Measurements from ENCODE around the gene SLC8B1. TPM values are rescaled to one million over a fixed set of nuclear protein-coding genes. Genes with fewer than 3 reads are reported as not detected.
A peak's percentile ranks its signal among the peaks of the same experiment; 100 is the strongest.

The SLC8B1 gene
- total RNA-seq, 4 donors from 2014 or later = 49.5 to 112 (median 101) TPM

- H3K36me3 ChIP-seq = peaks cover 0 to 36% (median 0%) of the 10 kb centered on the region in 3 donors
- peak in 2 of 3 donors; percentile 57 to 60 for DNase-seq
- no peaks in the 10 kb centered on the region for H3K9me3 ChIP-seq
- H3K27ac ChIP-seq = no peak overlapping the region
- H3K27me3 ChIP-seq = no peaks in the 10 kb centered on the region
- TF ChIP-seq CTCF (IDR thresholded peaks at IDR 0.05) = no peak
- peaks cover 0 to 26% (median 2%) of the 10 kb centered on the region in 4 donors for H3K4me1 ChIP-seq
- H3K4me3 ChIP-seq = no peak overlapping the region
These were observed 71.4 kb downstream of the SLC8B1 start for GRCh38 chr12:113263431-113263963.

DNA sequence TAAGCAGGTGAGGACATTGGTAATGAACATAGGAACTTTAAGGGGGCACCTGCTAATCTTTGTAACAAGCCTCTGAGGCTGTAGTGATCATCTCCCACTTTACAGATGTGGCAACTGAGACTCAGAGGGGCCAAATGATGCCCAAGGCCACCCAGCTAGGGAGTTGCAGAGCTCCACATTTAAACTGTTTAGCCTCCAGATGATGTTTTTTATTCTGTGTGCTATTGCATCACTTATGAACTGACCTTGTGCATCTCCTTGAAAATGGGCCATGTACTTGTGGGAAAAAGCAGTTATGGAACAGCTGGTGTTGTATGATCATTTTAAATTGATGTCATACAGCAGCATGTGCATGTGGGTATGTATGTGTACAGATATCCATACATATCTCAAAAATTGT is 72.2 kb downstream of the SLC8B1 start:
- no peak for DNase-seq
- no peak for TF ChIP-seq POLR2A (IDR thresholded peaks at IDR 0.05)
- TF ChIP-seq CTCF (IDR thresholded peaks at IDR 0.05) = no peak
- Histone ChIP-seq H3K27ac (peak overlapping the region in 2 of 4 donors; percentile 35 to 52), H3K27me3 (no peaks in the 10 kb centered on the region), H3K4me3 (no peak overlapping the region), H3K9me3 (no peaks in the 10 kb centered on the region), H3K4me1 (peaks cover 0 to 23% (median 2%) of the 10 kb centered on the region in 4 donors), H3K36me3 (peaks cover 0 to 28% (median 0%) of the 10 kb centered on the region in 3 donors)

DNA sequence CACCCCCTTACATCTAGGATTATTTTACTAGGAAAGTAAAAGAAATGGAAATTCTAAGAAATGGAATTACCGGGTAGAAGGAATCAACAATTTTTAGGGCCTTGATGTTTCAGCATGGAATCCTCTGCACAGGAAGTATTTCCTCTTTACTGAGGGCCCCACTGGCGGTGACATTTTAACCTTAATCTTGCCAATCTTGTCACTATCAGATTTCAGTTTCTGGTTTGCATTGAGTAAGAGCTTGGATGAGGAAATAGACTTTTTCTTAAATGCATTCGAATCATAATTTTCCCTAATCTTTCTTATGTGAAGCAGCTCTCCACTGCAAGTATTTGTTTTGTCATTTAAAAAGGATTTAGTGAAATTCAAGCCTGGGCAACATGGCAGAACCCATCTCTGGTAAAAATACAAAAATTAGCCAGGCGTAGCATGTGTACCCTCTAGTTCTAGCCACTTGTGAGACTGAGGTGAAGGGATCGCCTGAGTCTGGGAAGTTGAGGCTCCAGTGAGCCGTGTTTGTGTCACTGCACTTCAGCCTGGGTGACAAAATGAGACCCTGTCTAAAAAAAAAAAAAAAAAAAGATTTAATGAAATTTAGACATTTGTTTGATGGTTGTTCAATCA is 73.0 kb downstream of the SLC8B1 start:
- DNase-seq = no peak
- no peaks in the 10 kb centered on the region for H3K27me3 ChIP-seq
- peak overlapping the region in 3 of 4 donors; percentile 0 to 52 (median 15) for H3K27ac ChIP-seq
- no peak overlapping the region for H3K4me3 ChIP-seq
- peaks cover 0 to 23% (median 2%) of the 10 kb centered on the region in 4 donors for H3K4me1 ChIP-seq
- H3K36me3 ChIP-seq = peaks cover 0 to 25% (median 0%) of the 10 kb centered on the region in 3 donors
- no peak for TF ChIP-seq CTCF (IDR thresholded peaks at IDR 0.05)
- TF ChIP-seq POLR2A (IDR thresholded peaks at IDR 0.05) = no peak
- no peaks in the 10 kb centered on the region for H3K9me3 ChIP-seq

DNA sequence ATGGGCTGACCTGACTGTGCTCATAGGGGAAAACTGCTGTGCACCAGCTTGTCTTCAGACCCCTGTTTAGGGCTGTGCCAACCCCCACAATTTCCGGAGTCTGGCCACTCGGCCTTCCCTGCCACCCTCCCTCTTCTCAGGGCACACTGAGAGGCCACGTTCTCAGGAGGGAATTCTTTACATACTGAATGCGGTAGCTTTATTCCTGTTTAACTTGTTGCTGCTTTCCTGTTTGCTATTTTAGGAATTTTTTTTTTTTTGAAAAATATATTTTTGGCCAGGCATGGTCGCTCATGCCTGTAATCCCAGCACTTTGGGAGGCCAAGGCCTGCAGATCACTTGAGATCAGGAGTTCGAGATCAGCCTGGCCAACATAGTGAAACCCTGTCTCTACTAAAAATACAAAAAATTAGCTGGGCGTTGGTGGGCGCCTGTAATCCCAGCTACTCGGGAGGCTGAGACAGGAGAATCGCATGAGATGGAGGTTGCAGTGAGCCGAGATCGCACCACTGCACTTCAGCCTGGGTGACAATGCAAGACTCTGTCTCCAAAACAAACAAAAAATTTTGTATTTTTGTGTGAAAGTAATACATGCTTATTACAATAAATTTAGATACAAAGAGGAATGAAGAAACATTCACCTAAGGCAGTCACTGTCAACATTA is 74.1 kb downstream of the SLC8B1 start:
- H3K4me1 ChIP-seq = peaks cover 0 to 23% (median 2%) of the 10 kb centered on the region in 4 donors
- peak in 1 of 3 donors; percentile 5 for DNase-seq

DNA sequence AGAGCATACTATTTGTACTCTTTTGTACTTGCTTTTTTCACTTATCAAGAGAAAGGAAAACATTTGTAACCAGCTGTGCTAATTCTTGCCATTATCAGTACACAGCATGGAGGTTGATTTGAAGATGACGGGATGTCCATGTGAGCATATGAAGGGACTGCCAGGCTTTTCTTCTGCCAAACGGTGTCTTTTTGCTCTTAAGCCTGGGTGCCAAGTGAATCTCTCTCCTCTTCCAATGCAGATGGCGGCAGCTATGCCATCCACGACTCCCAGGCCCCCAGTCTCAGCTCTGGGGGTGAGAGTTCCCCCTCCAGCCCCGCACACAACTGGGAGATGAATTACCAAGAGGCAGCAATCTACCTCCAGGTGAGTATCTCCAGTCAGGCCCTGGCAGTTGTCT is 74.8 kb downstream of the SLC8B1 start:
- DNase-seq = peak in 1 of 3 donors; percentile 46
- Histone ChIP-seq H3K36me3 (peaks cover 0 to 10% (median 0%) of the 10 kb centered on the region in 3 donors), H3K4me1 (peaks cover 0 to 23% (median 2%) of the 10 kb centered on the region in 4 donors), H3K4me3 (no peak overlapping the region), H3K27ac (peak overlapping the region; percentile 16 to 73 (median 59)), H3K9me3 (no peaks in the 10 kb centered on the region), H3K27me3 (no peaks in the 10 kb centered on the region)
- no peak for TF ChIP-seq POLR2A (IDR thresholded peaks at IDR 0.05)
- no peak for TF ChIP-seq CTCF (IDR thresholded peaks at IDR 0.05)

More for the DNA sequence above, 74.1 kb downstream of the SLC8B1 start:
- peaks cover 0 to 13% (median 0%) of the 10 kb centered on the region in 3 donors for H3K36me3 ChIP-seq
- no peak for TF ChIP-seq CTCF (IDR thresholded peaks at IDR 0.05)
- TF ChIP-seq POLR2A (IDR thresholded peaks at IDR 0.05) = no peak
- H3K27me3 ChIP-seq = no peaks in the 10 kb centered on the region
- no peaks in the 10 kb centered on the region for H3K9me3 ChIP-seq
- peak overlapping the region; percentile 16 to 73 (median 59) for H3K27ac ChIP-seq
- H3K4me3 ChIP-seq = no peak overlapping the region
